GM10266 (cell line): Measurements from ENCODE around the gene EEPD1.

Experiments used
- DNase-seq: peaks from one replicate; pipeline ENCODE4 v3.0.0; 2012; ENCODE audit errors: extremely low spot score
- CTCF ChIP-seq: IDR thresholded peaks from 2 replicates; pipeline ENCODE4 v1.5.1; 2012; ENCODE audit warnings: mild to moderate bottlenecking, low read depth; ENCODE audit not compliant: control insufficient read depth, insufficient read depth; ENCODE audit errors: missing control alignments

The EEPD1 gene

GRCh38 chr7:36348256-36348655, 195.2 kb downstream of the EEPD1 start:
- DNase-seq, result no peak
- no peak for TF ChIP-seq CTCF

- no peak for TF ChIP-seq CTCF
- DNase-seq, result no peak
Measured at GRCh38 chr7:36348771-36349170, 195.7 kb downstream of the EEPD1 start.

GRCh38 chr7:36349626-36350025, 196.6 kb downstream of the EEPD1 start:
- TF ChIP-seq CTCF, result no peak
- no peak for DNase-seq
